Measurements from ENCODE around the gene RRAGD. TPM values are rescaled to one million over a fixed set of nuclear protein-coding genes. Genes with fewer than 3 reads are reported as not detected.

Gene RRAGD
- 0.30 and 0.32 TPM in 2 replicates for total RNA-seq

GRCh38 chr6:89412071-89413005, at the start of gene RRAGD:
TSS of gene RRAGD (minus strand) at chr6:89412273. CDS start at chr6:89411993, 280 bp downstream.

GRCh38 chr6:89432875-89433251, 20.8 kb upstream of the RRAGD start, which contains the start of gene ANKRD6:
TSS of gene ANKRD6 (plus strand) at chr6:89433152. CDS start at chr6:89566977, 133,825 bp downstream.

GRCh38 chr6:89352278-89353117, 59.6 kb downstream of the RRAGD start, which contains the start of gene UBE2J1:
TSS of gene UBE2J1 (minus strand) at chr6:89352722. CDS start at chr6:89352569, 153 bp downstream.

GRCh38 chr6:89315249-89315885, 96.7 kb downstream of the RRAGD start, which contains the start of gene GABRR2:
TSS of gene GABRR2 (minus strand) at chr6:89315299. CDS start at chr6:89315165, 134 bp downstream.

Other genes with a start within 250 kb of the RRAGD start
- gene GABRR1, start 194.9 kb downstream of the RRAGD start, total RNA-seq = not detected in 2 replicates
- 0.15 TPM in 1 of 2 replicates, not detected in the other for gene GABRR2, start 97.0 kb downstream of the RRAGD start, total RNA-seq
- gene UBE2J1, start 59.6 kb downstream of the RRAGD start, total RNA-seq = 53.5 and 59.8 TPM in 2 replicates
- 4.1 and 4.9 TPM in 2 replicates for gene ANKRD6, start 20.9 kb upstream of the RRAGD start, total RNA-seq
- 17.9 and 36.0 TPM in 2 replicates for gene LYRM2, start 226.5 kb upstream of the RRAGD start, total RNA-seq